GM19438 (cell line): ENCODE data around the gene AGTRAP.

Experiments
- ATAC-seq: cut with Tn5 transposase; IDR thresholded peaks from one replicate; pipeline ENCODE4 v1.9.1; 2021; ENCODE audit warnings: low read depth; ENCODE audit not compliant: unreplicated experiment

The AGTRAP gene

GRCh38 chr1:11757047-11757446, 21.1 kb downstream of the AGTRAP start:
- ATAC-seq, result no peak

- ATAC-seq, result no peak
These were observed 23.9 kb downstream of the AGTRAP start for GRCh38 chr1:11759791-11760190.

GRCh38 chr1:11761285-11761684, 25.3 kb downstream of the AGTRAP start:
- no peak for ATAC-seq

- no peak for ATAC-seq
These were observed 26.1 kb downstream of the AGTRAP start, which contains the start of gene C1orf167 for GRCh38 chr1:11761988-11762406. C1orf167 (plus strand) TSS chr1:11762193; CDS start chr1:11764401, 2,208 bp downstream.

GRCh38 chr1:11764115-11764514, 28.2 kb downstream of the AGTRAP start:
- no peak for ATAC-seq

- no peak for ATAC-seq
These were observed 28.6 kb downstream of the AGTRAP start for GRCh38 chr1:11764519-11764918.

GRCh38 chr1:11765661-11766428, 29.9 kb downstream of the AGTRAP start:
- no peak for ATAC-seq

- no peak for ATAC-seq
These were observed 30.5 kb downstream of the AGTRAP start for GRCh38 chr1:11766429-11766776.

- no peak for ATAC-seq
These were observed 32.2 kb downstream of the AGTRAP start for GRCh38 chr1:11767922-11768704.

- ATAC-seq, result no peak
These were observed 32.9 kb downstream of the AGTRAP start for GRCh38 chr1:11768821-11769220.

GRCh38 chr1:11769274-11769673, 33.3 kb downstream of the AGTRAP start:
- no peak for ATAC-seq

GRCh38 chr1:11770011-11770410, 34.1 kb downstream of the AGTRAP start:
- ATAC-seq, result no peak

GRCh38 chr1:11771481-11772043, 35.6 kb downstream of the AGTRAP start:
- no peak for ATAC-seq

GRCh38 chr1:11772458-11772857, 36.5 kb downstream of the AGTRAP start:
- ATAC-seq, result no peak

- no peak for ATAC-seq
These were observed 38.8 kb downstream of the AGTRAP start for GRCh38 chr1:11774753-11775152.

- no peak for ATAC-seq
These were observed 41.9 kb downstream of the AGTRAP start for GRCh38 chr1:11777658-11778322.

GRCh38 chr1:11778336-11778735, 42.4 kb downstream of the AGTRAP start:
- no peak for ATAC-seq

- no peak for ATAC-seq
These were observed 43.1 kb downstream of the AGTRAP start for GRCh38 chr1:11778844-11779623.

- no peak for ATAC-seq
These were observed 43.9 kb downstream of the AGTRAP start for GRCh38 chr1:11779715-11780379.
